Neural crest cell (in vitro differentiated cells): ENCODE results near the gene JARID2. TPM values are rescaled to one million over a fixed set of nuclear protein-coding genes. Genes with fewer than 3 reads are reported as not detected.

Experiments
- DNase-seq: peaks from one replicate; pipeline ENCODE4 v3.0.0; 2021; ENCODE audit warnings: low read depth, mixed read lengths, low spot score
- H3K27ac Mint-ChIP-seq: one replicate; pipeline ENCODE4 v1.8.0; 2021; ENCODE audit warnings: mild to moderate bottlenecking, mixed read lengths; ENCODE audit not compliant: unreplicated experiment
- H3K27me3 Mint-ChIP-seq: 2 replicates; pipeline ENCODE4 v1.8.0; 2021; ENCODE audit warnings: low read depth, mild to moderate bottlenecking, mixed read lengths
- H3K36me3 Mint-ChIP-seq: 2 replicates; pipeline ENCODE4 v1.8.0; 2021; ENCODE audit warnings: low read depth, mild to moderate bottlenecking, mixed read lengths
- H3K4me1 Mint-ChIP-seq: 2 replicates; pipeline ENCODE4 v1.8.0; 2021; ENCODE audit warnings: mixed read lengths
- H3K4me3 Mint-ChIP-seq: one replicate; pipeline ENCODE4 v1.8.0; 2021; ENCODE audit warnings: mild to moderate bottlenecking, mixed read lengths
- H3K9me3 Mint-ChIP-seq: 2 replicates; pipeline ENCODE4 v1.8.0; 2021; ENCODE audit warnings: mixed read lengths
- total RNA-seq: library from RNA; stranded (reverse); gene quantifications from 2 replicates; pipeline ENCODE4 v1.2.1, GENCODE V29; 2021
- TF ChIP-seq, protein P1 (sequence below): fragments of 200-600 bp; sonication (generic); conservative IDR thresholded peaks from 2 replicates; pipeline ENCODE4 v1.5.0; 2021; ENCODE audit warnings: antibody characterized with exemption, mild to moderate bottlenecking

Gene JARID2
- total RNA-seq, 1 donor from 2014 or later = 33.9 TPM

DNA sequence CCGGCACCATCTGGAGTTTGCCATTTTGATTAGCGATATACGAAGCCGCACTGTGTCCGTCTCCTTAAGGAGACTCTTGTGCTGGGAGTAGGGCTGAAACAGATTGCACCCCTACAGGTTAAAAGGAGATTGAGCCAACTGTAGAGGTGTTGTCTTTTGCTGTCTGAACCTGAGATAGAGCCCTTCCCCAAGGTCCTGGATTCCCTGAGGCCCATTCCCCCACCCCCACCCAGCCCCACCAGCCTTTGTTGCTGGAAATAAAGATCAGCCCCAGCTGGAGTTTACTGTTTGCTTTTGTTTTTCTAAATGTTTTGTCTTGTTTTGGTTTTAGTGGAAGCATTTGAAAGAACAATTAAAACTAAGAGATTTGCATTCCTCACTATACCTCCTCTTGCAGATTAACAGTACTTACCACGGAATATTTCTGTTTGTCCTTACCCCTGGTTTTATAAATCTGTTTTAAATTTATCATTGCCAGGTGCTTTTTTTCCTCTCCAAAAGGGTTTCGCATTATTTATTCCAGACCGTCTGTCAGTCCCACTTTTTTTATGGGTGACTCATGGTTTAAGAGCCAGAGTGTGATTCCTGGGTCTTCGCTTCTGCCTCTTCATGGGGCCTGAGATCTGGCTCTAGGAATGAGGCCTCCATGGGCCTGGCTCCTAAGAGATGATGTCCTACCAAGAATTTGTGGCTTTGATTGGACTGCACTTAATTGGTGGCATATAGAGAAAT, 247.7 kb downstream of the JARID2 start:
- Mint-ChIP-seq H3K36me3 (peaks cover 17% of the 10 kb centered on the region), H3K27ac (no peak overlapping the region), H3K9me3 (no peaks in the 10 kb centered on the region), H3K27me3 (no peaks in the 10 kb centered on the region), H3K4me1 (peaks cover 53% of the 10 kb centered on the region), H3K4me3 (no peak overlapping the region)
- TF ChIP-seq, protein P1, sequence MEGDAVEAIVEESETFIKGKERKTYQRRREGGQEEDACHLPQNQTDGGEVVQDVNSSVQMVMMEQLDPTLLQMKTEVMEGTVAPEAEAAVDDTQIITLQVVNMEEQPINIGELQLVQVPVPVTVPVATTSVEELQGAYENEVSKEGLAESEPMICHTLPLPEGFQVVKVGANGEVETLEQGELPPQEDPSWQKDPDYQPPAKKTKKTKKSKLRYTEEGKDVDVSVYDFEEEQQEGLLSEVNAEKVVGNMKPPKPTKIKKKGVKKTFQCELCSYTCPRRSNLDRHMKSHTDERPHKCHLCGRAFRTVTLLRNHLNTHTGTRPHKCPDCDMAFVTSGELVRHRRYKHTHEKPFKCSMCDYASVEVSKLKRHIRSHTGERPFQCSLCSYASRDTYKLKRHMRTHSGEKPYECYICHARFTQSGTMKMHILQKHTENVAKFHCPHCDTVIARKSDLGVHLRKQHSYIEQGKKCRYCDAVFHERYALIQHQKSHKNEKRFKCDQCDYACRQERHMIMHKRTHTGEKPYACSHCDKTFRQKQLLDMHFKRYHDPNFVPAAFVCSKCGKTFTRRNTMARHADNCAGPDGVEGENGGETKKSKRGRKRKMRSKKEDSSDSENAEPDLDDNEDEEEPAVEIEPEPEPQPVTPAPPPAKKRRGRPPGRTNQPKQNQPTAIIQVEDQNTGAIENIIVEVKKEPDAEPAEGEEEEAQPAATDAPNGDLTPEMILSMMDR = no peak
- no peak for DNase-seq

GRCh38 chr6:15495375-15495901, 249.6 kb downstream of the JARID2 start:
- H3K4me3 Mint-ChIP-seq = no peak overlapping the region
- no peaks in the 10 kb centered on the region for H3K27me3 Mint-ChIP-seq
- no peak overlapping the region for H3K27ac Mint-ChIP-seq
- DNase-seq = no peak
- no peaks in the 10 kb centered on the region for H3K9me3 Mint-ChIP-seq
- peaks cover 15% of the 10 kb centered on the region for H3K36me3 Mint-ChIP-seq
- TF ChIP-seq, protein P1 = no peak
- peaks cover 49% of the 10 kb centered on the region for H3K4me1 Mint-ChIP-seq

DNA sequence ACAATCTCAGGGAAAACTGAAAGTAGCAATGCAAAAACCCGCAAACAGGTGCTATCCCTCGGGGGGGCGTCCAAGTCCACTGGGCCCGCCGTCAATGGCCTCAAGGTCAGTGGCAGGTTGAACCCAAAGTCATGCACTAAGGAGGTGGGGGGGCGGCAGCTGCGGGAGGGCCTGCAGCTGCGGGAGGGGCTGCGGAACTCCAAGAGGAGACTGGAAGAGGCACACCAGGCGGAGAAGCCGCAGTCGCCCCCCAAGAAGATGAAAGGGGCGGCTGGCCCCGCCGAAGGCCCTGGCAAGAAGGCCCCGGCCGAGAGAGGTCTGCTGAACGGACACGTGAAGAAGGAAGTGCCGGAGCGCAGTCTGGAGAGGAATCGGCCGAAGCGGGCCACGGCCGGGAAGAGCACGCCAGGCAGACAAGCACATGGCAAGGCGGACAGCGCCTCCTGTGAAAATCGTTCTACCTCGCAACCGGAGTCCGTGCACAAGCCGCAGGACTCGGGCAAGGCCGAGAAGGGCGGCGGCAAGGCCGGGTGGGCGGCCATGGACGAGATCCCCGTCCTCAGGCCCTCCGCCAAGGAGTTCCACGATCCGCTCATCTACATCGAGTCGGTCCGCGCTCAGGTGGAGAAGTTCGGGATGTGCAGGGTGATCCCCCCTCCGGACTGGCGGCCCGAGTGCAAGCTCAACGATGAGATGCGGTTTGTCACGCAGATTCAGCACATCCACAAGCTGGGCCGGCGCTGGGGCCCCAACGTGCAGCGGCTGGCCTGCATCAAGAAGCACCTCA, 250.7 kb downstream of the JARID2 start:
- Mint-ChIP-seq H3K4me3 (no peak overlapping the region), H3K27ac (no peak overlapping the region), H3K27me3 (no peaks in the 10 kb centered on the region), H3K36me3 (peaks cover 18% of the 10 kb centered on the region), H3K9me3 (no peaks in the 10 kb centered on the region), H3K4me1 (peaks cover 40% of the 10 kb centered on the region)
- TF ChIP-seq, protein P1 = no peak
- no peak for DNase-seq

DNA sequence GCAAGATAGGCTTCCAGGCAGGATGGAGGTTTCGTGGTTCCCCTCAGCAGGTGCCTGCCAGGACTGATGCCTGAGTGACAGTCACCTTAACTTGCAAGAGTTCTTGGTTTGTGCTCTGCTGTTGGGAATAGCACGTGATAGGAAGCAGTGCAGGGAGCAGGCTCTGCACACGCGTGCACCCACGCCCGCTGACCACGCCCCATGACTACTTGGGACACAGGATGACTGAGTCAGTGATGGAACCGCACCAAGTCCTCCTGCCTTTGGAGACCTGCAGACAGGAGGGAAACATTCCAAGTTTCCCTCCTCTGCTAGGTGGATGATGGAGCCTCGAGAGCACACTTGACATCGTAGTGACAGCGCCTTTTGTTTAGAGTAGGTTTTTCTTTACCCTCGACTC, 252.8 kb downstream of the JARID2 start:
- no peak for DNase-seq
- H3K9me3 Mint-ChIP-seq = no peaks in the 10 kb centered on the region
- peaks cover 20% of the 10 kb centered on the region for H3K36me3 Mint-ChIP-seq
- H3K27ac Mint-ChIP-seq = no peak overlapping the region
- no peaks in the 10 kb centered on the region for H3K27me3 Mint-ChIP-seq
- peaks cover 29% of the 10 kb centered on the region for H3K4me1 Mint-ChIP-seq
- TF ChIP-seq, protein P1 = no peak
- H3K4me3 Mint-ChIP-seq = no peak overlapping the region

DNA sequence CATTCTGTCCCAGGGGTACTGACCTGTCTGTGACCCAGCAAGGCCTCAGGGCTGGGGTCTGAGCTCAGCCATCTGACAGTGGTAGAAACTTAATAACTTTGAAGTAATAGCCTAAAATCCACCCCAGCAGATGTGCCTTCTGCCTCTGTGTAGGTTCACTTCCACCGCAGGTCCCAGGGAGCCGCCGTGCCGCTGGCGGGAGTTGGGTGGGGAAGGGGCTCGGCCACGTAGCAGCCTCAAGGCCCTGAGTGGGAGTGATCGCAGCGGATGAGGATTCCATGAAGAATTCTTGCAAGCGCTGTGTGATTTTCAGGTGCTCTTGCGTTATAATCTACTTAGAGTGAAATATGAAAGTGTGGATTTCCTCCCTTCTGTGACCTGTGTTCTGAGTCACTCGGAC, 253.3 kb downstream of the JARID2 start:
- no peaks in the 10 kb centered on the region for H3K27me3 Mint-ChIP-seq
- H3K4me1 Mint-ChIP-seq = peaks cover 24% of the 10 kb centered on the region
- no peak overlapping the region for H3K4me3 Mint-ChIP-seq
- H3K9me3 Mint-ChIP-seq = no peaks in the 10 kb centered on the region
- DNase-seq = no peak
- H3K36me3 Mint-ChIP-seq = peaks cover 20% of the 10 kb centered on the region
- no peak overlapping the region for H3K27ac Mint-ChIP-seq
- TF ChIP-seq, protein P1 = no peak
